DLD1 (cell line): ENCODE measurements around the gene ZBTB44.
"Not testable (repeated sequence)": the region's sequence is repeated elsewhere in the genome, so short reads cannot be mapped to it uniquely, and the experiment has no call there.

Experiments used
- in situ Hi-C: cut with HindIII; loops from 2 replicates; pipeline ENCODE4 v1.10.0; 2017; ENCODE audit warnings: low sequenced_read_pairs

ZBTB44 gene

DNA sequence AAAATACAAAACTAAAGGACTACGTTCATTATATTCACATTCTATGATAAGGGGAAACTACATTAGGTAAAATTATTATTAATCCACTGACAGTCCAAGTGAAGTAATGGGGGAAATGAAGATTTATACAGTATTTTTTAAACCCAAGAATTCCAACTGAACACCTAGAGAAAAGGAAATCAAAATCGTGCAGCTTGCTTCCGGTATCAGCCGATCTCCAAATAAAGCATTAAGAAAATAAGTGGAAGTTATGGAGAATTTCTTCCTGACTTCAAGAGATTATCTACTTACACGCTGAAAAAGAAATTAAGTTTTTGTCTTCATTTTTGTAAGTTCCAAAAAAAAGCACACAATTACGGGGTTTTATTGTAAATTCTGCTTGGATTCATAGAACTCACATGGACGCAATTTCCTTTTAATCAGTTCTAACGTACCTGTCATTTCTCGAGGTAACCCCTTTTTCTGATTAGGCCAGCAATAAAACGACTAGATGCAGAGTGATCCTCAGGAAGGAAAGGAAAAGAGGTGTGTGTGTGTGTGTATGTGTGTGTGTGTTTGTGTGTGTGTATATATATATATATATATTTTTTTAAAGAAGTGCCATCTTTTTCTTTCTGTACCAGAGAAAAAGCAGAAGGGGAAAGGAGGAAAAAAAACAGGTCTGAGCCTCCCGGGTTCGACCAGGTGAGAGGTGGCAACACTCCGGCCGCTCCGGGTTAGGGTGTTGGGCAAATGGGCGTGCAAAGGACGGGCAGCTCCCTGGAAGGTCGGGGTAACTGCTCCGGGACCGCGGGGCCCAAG lies 1.1 kb downstream of the ZBTB44 start:
- in situ Hi-C loops, result no loop called here

DNA sequence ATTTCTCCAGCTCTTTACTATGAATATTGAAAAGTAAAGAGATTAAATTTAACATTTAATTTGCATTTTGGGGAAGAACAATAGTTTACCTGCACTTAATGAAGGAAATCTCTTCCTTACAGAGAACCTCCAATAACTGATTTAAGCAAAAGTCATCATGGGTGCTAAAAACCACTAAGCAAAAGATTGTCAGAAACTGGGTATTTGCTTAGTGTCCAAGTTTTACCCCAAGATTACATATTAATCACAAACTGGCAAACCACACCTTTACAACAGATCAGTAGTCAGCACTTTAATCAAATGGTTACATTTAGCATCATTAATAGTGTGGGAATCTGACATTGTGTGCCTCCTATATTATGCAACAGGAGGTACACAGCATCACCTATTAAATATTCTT lies 2.7 kb downstream of the ZBTB44 start:
- in situ Hi-C loops, result no loop called here

DNA sequence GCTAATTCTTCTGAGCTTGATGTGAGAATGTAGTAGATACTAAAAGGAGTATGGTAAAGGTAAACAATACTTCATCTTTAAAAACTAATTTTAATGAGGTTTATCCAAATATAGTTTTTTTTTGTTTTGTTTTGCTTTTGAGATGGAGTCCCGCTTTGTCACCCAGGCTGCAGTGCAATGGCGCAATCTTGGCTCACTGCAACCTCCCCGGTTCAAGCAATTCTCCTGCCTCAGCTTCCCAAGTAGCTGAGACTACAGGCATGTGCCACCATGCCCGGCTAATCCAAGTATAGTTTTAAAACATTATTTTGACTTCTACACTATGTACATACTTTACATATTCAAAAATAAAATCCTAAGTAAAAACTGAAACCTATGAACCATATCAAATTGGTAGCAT lies 4.1 kb downstream of the ZBTB44 start:
- in situ Hi-C loops, result no loop called here

DNA sequence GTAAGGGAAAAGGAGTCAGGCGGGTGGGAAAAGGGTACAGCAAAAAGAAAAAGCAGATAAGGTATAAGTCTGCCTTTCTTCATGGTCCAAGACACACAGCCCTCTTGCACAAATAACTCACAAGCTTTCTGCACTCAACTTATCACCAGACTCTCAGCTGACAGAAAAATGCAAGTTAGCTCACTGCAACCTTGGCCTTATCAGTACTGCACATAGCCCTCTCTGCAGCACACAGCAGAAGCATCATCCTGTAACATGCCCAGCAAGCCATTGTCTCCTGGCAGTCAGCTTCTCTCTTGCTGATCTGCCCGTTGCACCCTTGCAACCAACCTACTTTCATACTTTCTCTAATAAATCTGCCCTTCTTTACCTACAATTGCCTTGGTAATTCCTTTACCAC lies 5.8 kb downstream of the ZBTB44 start:
- in situ Hi-C loops, result no loop called here

DNA sequence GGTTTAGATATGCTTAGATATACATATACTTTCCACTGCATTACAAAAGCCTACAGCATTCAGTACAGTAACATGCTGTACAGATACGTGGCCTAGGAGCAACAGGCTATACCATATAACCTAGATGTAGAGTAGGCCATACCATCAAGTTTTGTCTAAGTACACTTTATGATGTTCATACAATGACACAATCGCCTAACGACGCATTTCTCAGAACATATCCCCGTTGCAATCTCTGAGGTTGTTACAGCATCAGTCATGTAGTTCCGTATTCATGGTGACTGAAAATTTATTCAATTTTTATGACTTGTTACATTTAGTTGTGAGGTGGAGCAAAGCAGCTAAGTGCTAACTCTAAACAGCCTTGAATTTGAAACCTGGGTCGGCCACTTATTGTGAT lies 6.7 kb downstream of the ZBTB44 start:
- in situ Hi-C loops, result no loop called here

DNA sequence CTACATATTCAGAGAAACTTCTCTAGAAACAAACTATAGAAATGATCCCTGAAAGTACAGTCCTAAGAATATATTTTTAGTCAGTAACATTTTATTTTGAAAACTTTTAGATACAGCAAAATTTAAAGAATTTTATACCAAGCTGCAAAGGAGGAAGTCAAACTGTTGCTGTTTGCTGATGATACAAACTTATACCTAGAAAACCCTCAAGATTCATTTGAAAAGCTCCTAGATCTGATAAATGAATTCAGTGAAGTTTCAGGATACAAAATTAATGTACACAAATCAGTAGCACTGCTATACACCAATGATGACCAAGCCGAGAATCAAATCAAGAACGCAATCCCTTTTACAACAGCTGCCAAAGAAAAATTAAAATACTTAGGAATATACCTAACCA lies 10.1 kb downstream of the ZBTB44 start:
- in situ Hi-C loops, result no loop called here

DNA sequence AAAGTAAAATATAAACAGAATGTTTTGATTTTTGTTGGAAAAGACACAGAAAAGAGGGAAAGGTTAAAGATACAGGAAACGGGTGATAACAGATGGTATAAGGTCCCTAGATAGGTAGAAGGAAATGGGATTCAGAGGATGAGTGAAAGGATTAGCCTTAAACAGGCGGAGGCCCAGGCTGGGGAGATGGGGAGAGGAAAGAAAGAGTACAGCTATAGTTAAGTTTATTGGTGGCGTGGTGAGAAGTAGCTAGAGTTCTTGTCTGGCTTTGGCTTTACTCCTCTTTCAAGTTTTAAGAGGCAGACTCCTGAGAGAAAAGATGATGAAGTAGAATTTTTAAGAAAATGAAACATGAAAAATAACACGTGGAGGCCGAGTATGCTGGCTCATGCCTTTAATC lies 13.7 kb downstream of the ZBTB44 start:
- in situ Hi-C loops, result no loop called here

DNA sequence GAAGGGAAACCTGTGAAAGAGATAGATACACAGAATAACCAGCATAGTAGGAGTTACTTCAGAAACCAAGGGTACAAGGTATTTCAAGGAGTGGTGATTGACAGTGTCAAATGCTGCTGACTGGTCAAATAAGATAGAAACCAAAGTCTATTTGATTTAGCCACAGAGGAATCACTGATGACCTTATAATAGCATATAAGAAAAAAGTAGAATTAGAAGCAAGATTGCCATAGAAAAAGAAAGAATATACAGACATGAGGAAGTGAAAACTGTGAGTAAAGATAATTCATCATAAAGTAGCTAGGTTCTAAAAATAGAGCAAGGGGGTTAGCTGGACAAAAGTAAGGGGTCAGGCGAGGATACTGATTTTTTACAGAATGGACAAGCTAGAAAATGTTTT lies 14.2 kb downstream of the ZBTB44 start:
- in situ Hi-C loops, result no loop called here

DNA sequence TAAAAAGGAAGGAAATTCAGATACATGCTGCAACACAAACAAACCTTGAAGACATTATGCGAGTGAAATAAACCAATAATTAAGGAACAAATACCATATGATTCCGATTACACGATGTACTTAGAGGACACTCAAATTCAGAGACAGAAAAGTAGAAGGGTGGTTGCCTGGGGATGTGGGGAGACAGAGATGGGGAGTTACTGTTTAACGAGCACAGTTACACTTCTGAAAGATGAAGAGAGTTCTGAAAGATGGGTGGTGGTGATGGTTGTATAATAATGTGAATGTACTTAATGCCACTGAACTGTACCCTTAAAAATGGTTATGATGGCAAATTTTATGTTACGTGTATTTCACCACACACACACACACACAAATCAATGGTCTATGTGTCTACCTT lies 14.7 kb downstream of the ZBTB44 start:
- in situ Hi-C loops, result no loop called here

DNA sequence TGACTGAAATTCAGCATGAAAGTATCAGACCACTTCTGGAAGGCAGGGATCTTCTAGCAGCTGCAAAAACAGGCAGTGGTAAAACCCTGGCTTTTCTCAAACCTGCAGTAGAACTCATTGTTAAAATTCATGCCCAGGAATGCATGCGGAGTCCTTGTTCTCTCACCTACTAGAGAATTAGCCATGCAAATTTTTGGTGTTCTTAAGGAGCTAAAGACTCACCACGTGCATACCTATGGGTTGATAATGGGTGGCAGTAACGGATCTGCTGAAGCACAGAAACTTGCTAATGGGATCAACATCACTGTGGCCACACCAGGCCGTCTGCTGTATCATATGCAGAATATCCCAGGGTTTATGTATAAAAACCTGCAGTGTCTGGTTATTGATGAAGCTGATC lies 19.1 kb downstream of the ZBTB44 start:
- in situ Hi-C loops, result no loop called here

DNA sequence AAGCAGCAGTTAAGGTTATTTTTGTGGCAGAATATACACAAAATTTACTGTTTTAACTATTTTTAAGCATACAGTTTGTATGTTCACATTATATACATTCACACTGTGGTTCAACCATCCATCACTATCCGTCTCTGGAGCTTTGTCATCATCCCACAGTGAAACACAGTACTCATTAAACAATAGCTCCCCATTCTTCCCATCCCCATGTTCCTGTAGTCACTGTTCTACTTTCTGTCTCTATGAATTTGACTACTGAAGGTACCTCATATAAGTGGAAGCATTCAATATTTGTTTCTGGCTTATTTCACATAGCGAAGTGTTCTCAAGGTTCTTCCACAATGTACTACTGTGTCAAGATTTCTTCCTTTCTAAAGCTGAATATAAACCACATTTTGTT lies 32.6 kb downstream of the ZBTB44 start:
- in situ Hi-C loops, result no loop called here

DNA sequence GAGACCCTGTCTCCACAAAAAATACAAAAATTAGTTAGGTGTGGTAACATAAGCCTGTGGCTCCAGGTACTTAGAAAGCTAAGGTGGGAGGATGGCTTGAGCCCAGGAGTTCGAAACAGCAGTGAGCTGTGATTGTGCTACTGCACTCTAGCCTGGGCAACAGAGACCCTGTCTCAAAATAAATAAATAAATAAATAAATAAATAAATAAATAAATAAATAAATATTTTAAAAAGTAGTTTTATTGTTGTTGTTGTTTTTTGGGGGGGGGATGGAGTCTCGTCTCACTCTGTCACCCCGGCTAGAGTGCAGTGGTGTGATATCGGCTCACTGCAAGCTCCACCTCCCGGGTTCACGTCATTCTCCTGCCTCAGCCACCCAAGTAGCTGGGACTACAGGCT lies 33.4 kb downstream of the ZBTB44 start:
- in situ Hi-C loops, result not testable (repeated sequence)

DNA sequence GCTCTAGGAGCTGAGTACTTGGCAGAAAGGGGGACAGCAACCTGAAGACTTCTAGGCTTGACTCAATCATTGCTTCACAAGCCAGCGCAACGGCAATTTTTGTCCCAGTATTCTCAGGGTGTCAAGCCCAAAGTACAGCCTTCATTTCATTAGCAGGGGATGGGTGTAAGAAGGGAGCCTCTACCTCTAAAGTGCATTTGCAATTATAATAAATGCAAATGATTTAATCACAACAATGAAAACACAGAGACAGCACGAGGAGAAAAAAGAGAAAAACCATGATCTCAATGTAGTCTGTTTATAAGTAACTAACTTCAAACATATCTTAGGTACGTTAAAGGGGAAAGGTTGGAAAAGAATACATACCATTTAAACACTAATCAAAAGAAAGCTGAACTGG lies 34.7 kb downstream of the ZBTB44 start:
- in situ Hi-C loops, result no loop called here

DNA sequence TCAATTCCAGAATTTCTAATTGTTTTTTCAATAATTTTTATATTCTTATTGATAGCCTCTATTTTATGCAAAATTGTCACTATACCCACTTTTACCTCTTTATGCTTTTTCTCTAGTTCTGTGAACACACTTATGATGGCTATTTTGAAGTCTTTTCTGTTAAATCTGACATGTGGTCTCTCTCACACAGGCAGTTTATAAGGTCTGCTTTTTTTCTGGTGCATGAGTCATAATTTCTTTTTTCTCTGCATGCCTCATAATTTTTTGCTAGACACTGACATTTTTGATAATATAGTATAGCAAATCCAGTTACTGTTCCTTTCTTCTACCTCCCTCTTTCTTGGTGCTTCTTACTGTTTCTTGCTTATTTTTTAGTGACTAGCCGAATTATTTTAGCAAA lies 36.0 kb downstream of the ZBTB44 start:
- in situ Hi-C loops, result no loop called here

DNA sequence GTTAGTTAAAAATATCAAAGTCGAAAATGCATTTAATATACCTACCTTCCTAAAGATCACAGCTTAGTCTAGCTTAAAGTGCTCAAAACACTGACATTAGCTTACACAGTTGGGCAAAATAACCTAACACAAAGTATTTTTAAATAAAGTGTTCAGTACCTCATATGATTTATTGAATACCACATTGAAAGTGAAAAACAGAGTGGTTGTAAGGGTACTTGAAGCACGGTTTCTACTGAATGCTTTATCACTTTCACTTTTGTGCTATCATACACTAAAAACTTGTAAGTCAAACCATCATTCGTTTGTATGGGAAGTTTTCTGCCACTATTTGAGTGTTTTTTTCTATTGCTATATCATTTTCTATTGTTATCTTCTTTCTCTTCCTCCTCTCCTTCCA lies 36.6 kb downstream of the ZBTB44 start:
- in situ Hi-C loops, result no loop called here

DNA sequence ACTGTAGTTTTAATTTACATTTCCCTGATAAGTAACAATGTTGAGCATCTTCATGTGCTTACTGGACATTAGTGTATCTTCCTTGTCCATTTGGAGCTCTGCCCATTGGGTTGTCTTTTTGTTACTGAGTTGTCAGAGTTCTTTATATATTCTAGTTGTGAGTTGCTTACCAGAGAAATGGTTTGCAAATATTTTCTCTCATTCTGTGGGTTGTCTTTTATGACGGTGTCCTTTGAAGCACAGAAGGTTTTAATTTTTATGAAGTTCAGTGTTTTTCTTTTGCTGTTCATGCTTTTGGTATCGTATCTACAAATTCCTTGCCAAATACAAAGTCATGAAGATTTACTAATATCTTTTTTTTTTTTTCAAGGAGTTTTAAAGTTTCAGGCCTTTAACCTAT lies 42.4 kb downstream of the ZBTB44 start:
- in situ Hi-C loops, result no loop called here

DNA sequence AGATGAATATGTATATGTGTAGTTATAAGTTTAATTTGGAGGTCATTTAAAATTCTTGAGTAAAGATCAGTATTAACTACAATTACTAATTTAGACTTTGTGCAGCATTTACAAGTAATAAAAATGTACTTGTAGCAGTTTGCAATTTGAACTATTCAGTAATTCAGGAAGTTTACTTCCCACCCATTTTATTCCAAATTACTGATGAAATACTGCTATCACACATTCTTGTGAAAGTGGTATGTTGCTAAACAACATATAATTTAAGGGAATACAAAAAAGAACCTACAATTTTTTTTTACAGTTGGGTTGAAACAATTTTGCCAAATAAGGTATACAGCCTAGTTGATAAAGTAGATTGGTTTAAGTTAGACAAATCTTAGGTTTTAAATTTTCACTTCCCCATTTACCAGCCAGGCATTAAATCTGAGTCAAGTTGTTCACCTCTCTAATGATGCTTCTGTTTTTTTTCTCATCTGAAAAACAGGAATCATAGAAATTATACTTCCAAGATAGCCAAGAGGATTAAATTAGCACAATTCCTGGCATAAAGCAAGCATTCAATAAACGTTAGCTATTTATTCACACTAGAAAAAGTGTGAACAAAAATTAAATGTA lies 45.3 kb downstream of the ZBTB44 start:
- in situ Hi-C loops, result no loop called here

DNA sequence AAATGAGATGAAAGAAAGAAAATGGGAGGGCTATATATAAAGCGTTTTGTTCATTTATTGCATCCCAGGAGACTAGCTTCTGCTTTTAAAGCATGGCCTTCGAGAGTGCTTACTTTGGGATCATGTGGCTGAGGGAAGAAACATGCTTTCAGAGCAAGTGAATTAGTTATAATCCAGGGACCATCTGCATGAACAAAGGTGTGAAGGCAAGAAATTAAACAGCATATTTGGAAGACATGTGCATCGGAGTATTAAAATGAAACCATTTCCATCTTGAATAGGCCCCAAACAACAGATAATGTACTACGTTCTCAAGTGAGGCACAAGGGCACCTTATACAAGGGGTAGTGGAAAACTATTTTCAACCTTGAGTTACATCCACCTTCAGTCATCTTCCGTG lies 51.4 kb downstream of the ZBTB44 start:
- in situ Hi-C loops, result no loop called here

DNA sequence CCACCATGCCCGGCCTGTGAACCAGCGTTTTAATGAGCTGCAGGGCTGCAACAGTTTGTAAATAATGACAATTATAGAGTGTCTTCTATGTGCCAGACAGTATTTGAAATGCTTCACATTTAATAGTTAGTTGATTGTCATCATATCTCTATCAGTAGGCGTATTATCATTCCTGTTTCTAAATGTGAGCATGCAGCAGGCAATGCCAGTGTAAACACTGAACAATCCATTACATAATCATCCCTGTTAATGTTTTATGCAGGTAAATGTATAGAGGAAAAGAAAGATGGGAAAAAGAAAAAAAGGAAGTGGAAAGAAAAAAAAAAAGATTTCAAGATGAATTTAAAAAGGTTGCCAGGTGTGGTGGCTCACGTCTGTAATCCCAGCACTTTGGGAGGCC lies 52.3 kb downstream of the ZBTB44 start:
- in situ Hi-C loops, result no loop called here

DNA sequence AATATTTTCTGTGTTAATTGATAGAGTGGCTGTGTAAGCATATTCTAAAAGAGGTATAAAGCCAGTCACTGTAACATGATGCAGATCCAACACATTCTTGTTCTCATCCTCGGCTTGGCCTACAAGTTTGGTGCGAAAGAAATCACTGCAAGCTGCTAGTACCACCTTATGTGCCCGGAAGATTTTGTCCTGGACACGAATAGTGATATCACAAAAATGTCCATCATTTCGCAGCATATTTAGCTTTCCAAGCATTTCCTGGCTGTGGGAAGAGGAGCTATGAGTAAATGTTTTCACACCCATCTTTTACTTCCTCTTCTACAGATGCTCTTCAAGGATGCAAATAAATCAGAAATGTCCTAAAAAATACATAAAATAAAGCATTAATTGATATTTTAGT lies 53.1 kb downstream of the ZBTB44 start:
- in situ Hi-C loops, result no loop called here

DNA sequence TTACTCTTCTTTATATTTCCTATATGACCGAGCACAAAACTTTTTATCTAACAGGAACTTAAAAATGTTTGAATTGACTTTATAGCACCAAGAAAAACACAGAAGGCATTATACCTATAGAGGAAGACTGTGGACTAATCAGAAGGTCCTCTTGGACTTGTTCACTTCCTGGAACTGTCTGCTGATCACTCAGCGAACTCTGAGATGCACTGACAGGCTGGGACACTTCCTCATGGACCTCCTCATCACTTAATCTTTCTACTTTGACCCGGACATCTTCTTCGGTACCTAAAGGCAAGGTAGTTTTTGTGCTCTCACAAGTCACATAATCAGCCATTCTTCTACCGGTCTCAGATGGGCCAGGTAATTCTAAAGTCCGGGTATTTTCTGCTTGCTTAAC lies 54.0 kb downstream of the ZBTB44 start:
- in situ Hi-C loops, result no loop called here

DNA sequence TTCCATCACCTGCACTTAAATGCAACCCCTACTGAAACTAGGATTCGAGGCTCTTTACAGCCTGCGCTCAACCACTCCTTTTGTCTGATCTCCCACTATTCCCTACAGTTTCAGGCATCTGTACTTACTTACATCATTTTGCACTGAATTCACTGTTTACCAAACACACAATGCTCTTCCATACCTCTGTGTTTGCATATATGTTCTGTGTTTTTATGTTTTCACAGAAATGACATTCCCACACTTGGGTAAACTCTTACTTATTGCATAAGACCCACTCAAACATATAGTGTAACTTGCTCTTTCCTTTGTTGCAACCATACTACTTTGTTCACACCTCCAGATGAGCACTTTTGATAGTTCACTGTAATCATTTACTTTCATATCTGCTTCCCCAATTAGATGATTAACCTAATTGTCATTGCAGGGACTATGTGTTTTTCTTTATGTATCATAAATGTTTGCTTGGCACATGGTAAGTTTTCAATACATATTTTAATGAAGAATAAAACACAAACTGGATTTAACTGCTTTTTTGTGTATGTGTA lies 54.6 kb downstream of the ZBTB44 start:
- in situ Hi-C loops, result no loop called here

DNA sequence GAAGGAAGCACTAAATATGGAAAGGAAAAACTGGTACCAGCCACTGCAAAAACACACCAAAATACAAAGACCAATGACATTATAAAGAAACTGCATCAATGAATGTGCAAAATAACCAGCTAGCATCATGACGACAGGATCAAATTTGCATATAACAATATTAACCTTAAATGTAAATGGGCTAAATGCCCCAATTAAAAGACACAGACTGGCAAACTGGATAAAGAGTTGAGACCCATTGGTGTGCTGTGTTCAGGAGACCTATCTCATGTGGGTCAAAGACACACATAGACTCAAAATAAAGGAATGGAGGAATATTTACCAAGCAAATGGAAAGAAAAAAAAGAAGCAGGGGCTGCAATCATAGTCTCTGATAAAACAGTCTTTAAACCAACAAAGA lies 63.0 kb downstream of the ZBTB44 start:
- in situ Hi-C loops, result not testable (repeated sequence)
